SK-N-SH treated with all-trans-retinoic acid at 6 μM for 48 hours (cell line): ENCODE data around the gene ZNF692.

ENCODE experiments used
- ATAC-seq: fragments of 200-7000 bp; cut with Tn5 transposase; 3 replicates; pipeline ENCODE4 v1.9.1; 2020; ENCODE audit warnings: mild to moderate bottlenecking, moderate library complexity
- BACH2 ChIP-seq: fragments of 250-450 bp; sonication (Bioruptor Pico); IDR thresholded peaks from 2 replicates; pipeline ENCODE4 v1.9.0; 2021; ENCODE audit warnings: mild to moderate bottlenecking, borderline replicate concordance
- ISL1 ChIP-seq: fragments of 250-450 bp; sonication (Bioruptor Pico); IDR thresholded peaks from 2 replicates; pipeline ENCODE4 v2.1.2; 2022; ENCODE audit warnings: mild to moderate bottlenecking, moderate library complexity
- PATZ1 ChIP-seq: fragments of 250-450 bp; sonication (Bioruptor Pico); IDR thresholded peaks from 2 replicates; pipeline ENCODE4 v1.8.0; 2020; ENCODE audit warnings: mild to moderate bottlenecking, moderate library complexity, borderline replicate concordance
- POU6F1 ChIP-seq: fragments of 250-450 bp; sonication (Bioruptor Pico); IDR thresholded peaks from 2 replicates; pipeline ENCODE4 v1.8.0; 2021; ENCODE audit warnings: low read depth, mild to moderate bottlenecking, moderate library complexity, borderline replicate concordance
- PPARA ChIP-seq: fragments of 250-450 bp; sonication (Bioruptor Pico); IDR thresholded peaks from 2 replicates; pipeline ENCODE4 v1.5.0; 2020; ENCODE audit warnings: mild to moderate bottlenecking, borderline replicate concordance
- RARB ChIP-seq: fragments of 250-450 bp; sonication (Bioruptor Pico); IDR thresholded peaks from 2 replicates; pipeline ENCODE4 v1.8.0; 2021; ENCODE audit warnings: mild to moderate bottlenecking, moderate library complexity
- SNAI2 ChIP-seq: fragments of 250-450 bp; sonication (Bioruptor Pico); IDR thresholded peaks from 2 replicates; pipeline ENCODE4 v1.5.0; 2020; ENCODE audit warnings: mild to moderate bottlenecking, moderate library complexity
- TOX ChIP-seq: fragments of 250-450 bp; sonication (Bioruptor Pico); IDR thresholded peaks from 2 replicates; pipeline ENCODE4 v1.8.0; 2021; ENCODE audit warnings: mild to moderate bottlenecking, moderate library complexity, borderline replicate concordance
- TSHZ2 ChIP-seq: fragments of 250-450 bp; sonication (Bioruptor Pico); IDR thresholded peaks from 2 replicates; pipeline ENCODE4 v1.5.0; 2020; ENCODE audit warnings: mild to moderate bottlenecking, moderate library complexity
- ZC3H10 ChIP-seq: fragments of 250-450 bp; sonication (Bioruptor Pico); IDR thresholded peaks from 2 replicates; pipeline ENCODE4 v1.5.1; 2021; ENCODE audit warnings: mild to moderate bottlenecking, moderate library complexity
- ZFP3 ChIP-seq: fragments of 250-450 bp; sonication (Bioruptor Pico); IDR thresholded peaks from 2 replicates; pipeline ENCODE4 v1.5.0; 2020; ENCODE audit warnings: mild to moderate bottlenecking, moderate library complexity
- ZFP30 ChIP-seq: fragments of 450-650 bp; formaldehyde crosslinking; IDR thresholded peaks from 2 replicates; pipeline ENCODE4 v1.5.0; 2022; ENCODE audit warnings: mild to moderate bottlenecking, moderate library complexity
- ZNF70 ChIP-seq: fragments of 450-650 bp; formaldehyde crosslinking; IDR thresholded peaks from 2 replicates; pipeline ENCODE4 v1.5.0; 2020; ENCODE audit warnings: mild to moderate bottlenecking, moderate library complexity

ZNF692 gene

GRCh38 chr1:248858891-248859889 is at the start of gene ZNF692:
TSS of gene ZNF692 (minus strand) at chr1:248859085. CDS start at chr1:248858309, 776 bp downstream.
- ATAC-seq, result peak; percentile 88
- TF ChIP-seq PPARA (CRISPR knock-in tag) (no peak), RARB (CRISPR knock-in tag) (no peak)

- peak; percentile 18 for ATAC-seq
- TF ChIP-seq ZFP30 (CRISPR knock-in tag) (no peak), TOX (CRISPR knock-in tag) (0 out of 2 replicates have a peak, but pooled peaks have one; percentile 8)
These were observed 48.1 kb upstream of the ZNF692 start for GRCh38 chr1:248906753-248907661.

GRCh38 chr1:248906009-248906752 is 47.3 kb upstream of the ZNF692 start, which contains the start of gene PGBD2:
TSS of gene PGBD2 (plus strand) at chr1:248906235. CDS start at chr1:248913863, 7,628 bp downstream.
- ATAC-seq, result peak; percentile 98
- TF ChIP-seq TOX (CRISPR knock-in tag) (no peak), ZFP3 (CRISPR knock-in tag) (peak; percentile 97), POU6F1 (0 out of 2 replicates have a peak, but pooled peaks have one; percentile 73), BACH2 (CRISPR knock-in tag) (0 out of 2 replicates have a peak, but pooled peaks have one; percentile 18)

- no peak for TF ChIP-seq ISL1 (CRISPR knock-in tag)
- TF ChIP-seq TOX (CRISPR knock-in tag), result 0 out of 2 replicates have a peak, but pooled peaks have one; percentile 41
- ATAC-seq, result no peak
These were observed 46.8 kb upstream of the ZNF692 start for GRCh38 chr1:248905662-248906008.

- no peak for ATAC-seq
- TF ChIP-seq ZC3H10 (no peak), TSHZ2 (CRISPR knock-in tag) (no peak)
These were observed 45.7 kb upstream of the ZNF692 start for GRCh38 chr1:248904437-248905216.

- ATAC-seq, result no peak
- TF ChIP-seq SNAI2 (CRISPR knock-in tag) (no peak), ZNF70 (CRISPR knock-in tag) (no peak), PPARA (CRISPR knock-in tag) (no peak), PATZ1 (CRISPR knock-in tag) (no peak), ISL1 (CRISPR knock-in tag) (no peak)
- TF ChIP-seq, all 23 proteins: peak for 0
These were observed 42.7 kb upstream of the ZNF692 start for GRCh38 chr1:248901578-248901977.
